ENCODE data around the gene BRAF. TPM values are rescaled to one million over a fixed set of nuclear protein-coding genes. Genes with fewer than 3 reads are reported as not detected.

Gene BRAF
- total and polyA plus RNA-seq, 2 experiments from 2014 or later = 14.0 to 42.0 TPM

DNA sequence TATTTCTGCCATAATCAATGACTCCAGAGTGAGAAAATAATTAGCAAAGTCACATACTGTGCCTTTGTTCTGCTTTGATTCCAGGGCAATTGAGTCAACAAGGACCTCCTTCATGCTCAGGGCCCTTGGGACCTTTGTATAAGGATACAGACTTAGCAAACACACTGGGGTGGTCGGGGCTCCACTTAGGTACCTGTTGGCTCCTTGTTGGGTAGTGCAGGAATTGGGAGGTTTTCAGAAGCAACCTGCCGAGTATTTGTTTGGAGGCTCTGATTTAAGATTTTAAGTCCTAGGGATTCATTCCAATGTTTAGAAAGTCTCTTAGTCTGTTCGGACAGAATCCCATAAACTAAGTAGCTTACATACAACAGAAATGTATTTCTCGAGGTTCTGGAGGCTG, 249.0 kb downstream of the BRAF start:
- WGBS (ENCODE audit: low lambda C conversion rate, missing lambda C conversion rate) = 85% methylated on average over 4 of the region's 4 CpGs
- Histone ChIP-seq H3K9me2 (replicated peaks; ENCODE audit: insufficient read depth) (no peaks in the 10 kb centered on the region), H2AFZ (no peak overlapping the region), H3K79me2 (no peaks in the 10 kb centered on the region), H3K4me3 (no peak overlapping the region), H3K4me2 (no peak overlapping the region), H3K27me3 (no peaks in the 10 kb centered on the region), H4K20me1 (ENCODE audit: insufficient read depth, poor library complexity, severe bottlenecking) (no peaks in the 10 kb centered on the region), H3K9me3 (ENCODE audit: low read depth) (no peaks in the 10 kb centered on the region), H3K27ac (no peak overlapping the region), H3K36me3 (replicated peaks; ENCODE audit: insufficient read depth, low read depth) (no peaks in the 10 kb centered on the region), H3K4me1 (ENCODE audit: insufficient read depth) (peaks cover 14% of the 10 kb centered on the region)
- TF ChIP-seq EZH2 (IDR thresholded peaks at IDR 0.05; ENCODE audit: borderline replicate concordance) = no peak
- TF ChIP-seq, protein P1, sequence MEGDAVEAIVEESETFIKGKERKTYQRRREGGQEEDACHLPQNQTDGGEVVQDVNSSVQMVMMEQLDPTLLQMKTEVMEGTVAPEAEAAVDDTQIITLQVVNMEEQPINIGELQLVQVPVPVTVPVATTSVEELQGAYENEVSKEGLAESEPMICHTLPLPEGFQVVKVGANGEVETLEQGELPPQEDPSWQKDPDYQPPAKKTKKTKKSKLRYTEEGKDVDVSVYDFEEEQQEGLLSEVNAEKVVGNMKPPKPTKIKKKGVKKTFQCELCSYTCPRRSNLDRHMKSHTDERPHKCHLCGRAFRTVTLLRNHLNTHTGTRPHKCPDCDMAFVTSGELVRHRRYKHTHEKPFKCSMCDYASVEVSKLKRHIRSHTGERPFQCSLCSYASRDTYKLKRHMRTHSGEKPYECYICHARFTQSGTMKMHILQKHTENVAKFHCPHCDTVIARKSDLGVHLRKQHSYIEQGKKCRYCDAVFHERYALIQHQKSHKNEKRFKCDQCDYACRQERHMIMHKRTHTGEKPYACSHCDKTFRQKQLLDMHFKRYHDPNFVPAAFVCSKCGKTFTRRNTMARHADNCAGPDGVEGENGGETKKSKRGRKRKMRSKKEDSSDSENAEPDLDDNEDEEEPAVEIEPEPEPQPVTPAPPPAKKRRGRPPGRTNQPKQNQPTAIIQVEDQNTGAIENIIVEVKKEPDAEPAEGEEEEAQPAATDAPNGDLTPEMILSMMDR (IDR thresholded peaks at IDR 0.05; ENCODE audit: poor library complexity) = no peak
- no peak for TF ChIP-seq EZH2phosphoT487 (IDR thresholded peaks at IDR 0.05; ENCODE audit: low read depth, severe bottlenecking, unreplicated experiment)
- DNase-seq (ENCODE audit: low spot score) = no peak

DNA sequence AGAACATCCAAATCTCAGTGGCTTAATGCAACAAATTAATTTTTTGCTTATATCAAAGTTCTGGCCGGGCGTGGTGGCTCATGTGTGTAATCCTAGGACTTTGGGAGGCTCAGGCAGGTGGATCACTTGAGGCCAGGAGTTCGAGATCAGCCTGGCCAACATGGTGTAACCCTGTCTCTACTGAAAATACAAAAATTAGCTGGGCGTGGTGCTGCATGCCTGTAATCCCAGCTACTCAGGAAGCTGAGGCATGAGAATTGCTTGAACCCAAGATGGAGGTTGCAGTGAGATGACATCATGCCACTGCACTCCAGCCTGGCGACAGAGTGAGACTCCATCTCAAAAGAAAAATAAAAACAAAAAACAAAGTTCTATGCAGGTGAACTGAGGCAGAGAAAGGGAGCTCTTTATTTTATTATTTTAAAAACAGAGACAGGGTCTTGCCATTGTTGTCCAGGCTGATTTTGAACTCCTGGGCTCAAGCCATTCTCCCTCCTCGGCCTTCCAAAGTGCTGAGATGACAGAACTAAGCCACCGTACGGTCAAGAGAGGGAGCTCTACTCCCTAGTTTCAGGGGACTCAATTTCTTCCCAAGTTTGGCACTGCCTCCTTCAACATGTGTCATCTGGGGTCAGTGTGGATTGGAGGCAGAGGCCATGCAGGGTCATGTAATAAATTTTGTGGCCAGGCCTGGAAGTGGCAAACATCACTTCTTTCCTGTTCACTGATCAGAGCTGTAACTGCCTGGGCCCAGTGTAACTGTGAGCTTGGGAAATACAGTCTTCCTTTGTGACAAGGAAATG, 249.6 kb downstream of the BRAF start:
- H3K36me3 ChIP-seq (replicated peaks; ENCODE audit: insufficient read depth, low read depth) = no peaks in the 10 kb centered on the region
- peak; percentile 32 for DNase-seq (ENCODE audit: low spot score)
- H3K4me3 ChIP-seq = no peak overlapping the region
- no peaks in the 10 kb centered on the region for H3K9me2 ChIP-seq (replicated peaks; ENCODE audit: insufficient read depth)
- no peaks in the 10 kb centered on the region for H3K79me2 ChIP-seq
- WGBS (ENCODE audit: low lambda C conversion rate, missing lambda C conversion rate) = 77% methylated on average over 8 of the region's 8 CpGs
- H3K27me3 ChIP-seq = no peaks in the 10 kb centered on the region
- no peak overlapping the region for H2AFZ ChIP-seq
- H3K4me2 ChIP-seq = peak overlapping the region; percentile 99
- H3K9me3 ChIP-seq (ENCODE audit: low read depth) = no peaks in the 10 kb centered on the region
- H3K27ac ChIP-seq = no peak overlapping the region
- TF ChIP-seq, protein P1 (IDR thresholded peaks at IDR 0.05; ENCODE audit: poor library complexity) = peak; percentile 48
- TF ChIP-seq EZH2 (IDR thresholded peaks at IDR 0.05; ENCODE audit: borderline replicate concordance) = no peak
- H3K4me1 ChIP-seq (ENCODE audit: insufficient read depth) = peaks cover 14% of the 10 kb centered on the region
- no peaks in the 10 kb centered on the region for H4K20me1 ChIP-seq (ENCODE audit: insufficient read depth, poor library complexity, severe bottlenecking)

DNA sequence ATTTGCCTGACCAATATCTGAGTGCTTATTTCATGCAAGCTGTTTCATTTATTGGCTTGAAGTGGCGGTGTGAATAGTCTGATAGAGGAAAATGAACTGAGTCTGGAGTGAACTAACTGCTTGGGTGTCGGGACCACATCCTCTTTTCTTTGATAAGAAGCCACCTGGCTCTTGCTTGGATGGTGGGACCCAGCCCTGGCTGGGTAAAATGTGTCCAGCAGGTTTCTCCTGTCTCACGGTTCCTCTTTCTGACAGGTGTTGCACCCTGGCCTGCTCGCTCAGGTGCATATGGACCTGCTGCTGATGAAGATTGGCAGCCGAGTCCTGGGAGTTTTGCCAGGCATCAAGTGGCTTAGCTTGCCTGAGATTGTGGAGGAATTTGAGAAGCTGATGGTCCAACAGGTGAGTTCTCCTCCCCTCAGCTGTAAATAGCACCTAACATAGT, 250.4 kb downstream of the BRAF start:
- Histone ChIP-seq H4K20me1 (ENCODE audit: insufficient read depth, poor library complexity, severe bottlenecking) (no peaks in the 10 kb centered on the region), H3K4me2 (peak overlapping the region; percentile 99), H3K4me3 (no peak overlapping the region), H3K79me2 (no peaks in the 10 kb centered on the region), H2AFZ (no peak overlapping the region), H3K4me1 (ENCODE audit: insufficient read depth) (peaks cover 14% of the 10 kb centered on the region), H3K27me3 (no peaks in the 10 kb centered on the region), H3K27ac (no peak overlapping the region), H3K9me2 (replicated peaks; ENCODE audit: insufficient read depth) (no peaks in the 10 kb centered on the region), H3K9me3 (ENCODE audit: low read depth) (no peaks in the 10 kb centered on the region), H3K36me3 (replicated peaks; ENCODE audit: insufficient read depth, low read depth) (no peaks in the 10 kb centered on the region)
- TF ChIP-seq EZH2 (IDR thresholded peaks at IDR 0.05; ENCODE audit: borderline replicate concordance) = no peak
- no peak for DNase-seq (ENCODE audit: low spot score)
- 94% methylated on average over 5 of the region's 5 CpGs for WGBS (ENCODE audit: low lambda C conversion rate, missing lambda C conversion rate)

DNA sequence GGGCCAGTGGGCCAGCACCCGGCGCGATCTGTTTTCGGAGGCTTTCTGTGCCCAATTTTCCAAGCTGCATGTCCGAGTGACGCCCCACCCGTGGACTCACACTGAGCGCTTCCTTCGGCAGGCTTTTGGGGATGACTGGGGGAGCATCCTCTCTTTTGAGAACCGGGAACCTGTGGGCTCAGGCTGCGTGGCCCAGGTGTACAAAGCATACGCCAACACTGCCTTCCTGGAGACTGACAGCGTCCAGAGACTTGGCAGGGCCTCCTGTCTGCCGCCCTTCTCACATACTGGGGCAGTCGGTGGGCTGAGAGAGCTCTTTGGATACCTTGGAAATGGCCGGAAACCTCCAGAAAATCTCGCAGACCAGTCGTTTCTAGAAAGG, 251.0 kb downstream of the BRAF start:
- H3K4me1 ChIP-seq (ENCODE audit: insufficient read depth) = peaks cover 14% of the 10 kb centered on the region
- no peaks in the 10 kb centered on the region for H3K9me3 ChIP-seq (ENCODE audit: low read depth)
- H2AFZ ChIP-seq = peak overlapping the region; percentile 94
- no peaks in the 10 kb centered on the region for H4K20me1 ChIP-seq (ENCODE audit: insufficient read depth, poor library complexity, severe bottlenecking)
- H3K27me3 ChIP-seq = no peaks in the 10 kb centered on the region
- no peak for DNase-seq (ENCODE audit: low spot score)
- no peaks in the 10 kb centered on the region for H3K79me2 ChIP-seq
- TF ChIP-seq EZH2 (IDR thresholded peaks at IDR 0.05; ENCODE audit: borderline replicate concordance) (no peak), EZH2phosphoT487 (IDR thresholded peaks at IDR 0.05; ENCODE audit: low read depth, severe bottlenecking, unreplicated experiment) (no peak)
- TF ChIP-seq, protein P1 (IDR thresholded peaks at IDR 0.05; ENCODE audit: poor library complexity) = no peak
- WGBS (ENCODE audit: low lambda C conversion rate, missing lambda C conversion rate) = 56% methylated on average over 18 of the region's 18 CpGs
- H3K4me3 ChIP-seq = peak overlapping the region; percentile 91
- no peaks in the 10 kb centered on the region for H3K9me2 ChIP-seq (replicated peaks; ENCODE audit: insufficient read depth)
- no peaks in the 10 kb centered on the region for H3K36me3 ChIP-seq (replicated peaks; ENCODE audit: insufficient read depth, low read depth)
- H3K27ac ChIP-seq = peak overlapping the region; percentile 80
- H3K4me2 ChIP-seq = peak overlapping the region; percentile 99
